Measurements from ENCODE around the gene LPAR3.
A peak's percentile ranks its signal among the peaks of the same experiment; 100 is the strongest.

Gene LPAR3, protein sequence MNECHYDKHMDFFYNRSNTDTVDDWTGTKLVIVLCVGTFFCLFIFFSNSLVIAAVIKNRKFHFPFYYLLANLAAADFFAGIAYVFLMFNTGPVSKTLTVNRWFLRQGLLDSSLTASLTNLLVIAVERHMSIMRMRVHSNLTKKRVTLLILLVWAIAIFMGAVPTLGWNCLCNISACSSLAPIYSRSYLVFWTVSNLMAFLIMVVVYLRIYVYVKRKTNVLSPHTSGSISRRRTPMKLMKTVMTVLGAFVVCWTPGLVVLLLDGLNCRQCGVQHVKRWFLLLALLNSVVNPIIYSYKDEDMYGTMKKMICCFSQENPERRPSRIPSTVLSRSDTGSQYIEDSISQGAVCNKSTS

GRCh38 chr1:84892705-84893618, at the start of gene LPAR3:
TSS of gene LPAR3 (minus strand) at chr1:84893206. CDS start at chr1:84866120, 27,086 bp downstream.
- Mint-ChIP-seq H3K4me3 (peak within 1 kb of the TSS; percentile 79), H3K36me3 (peaks cover 2% of the 10 kb centered on the region), H3K27ac (no peak within 1 kb of the TSS), H3K4me1 (peaks cover 34% of the 10 kb centered on the region), H3K9me3 (no peaks in the 10 kb centered on the region), H3K27me3 (peaks cover 23% of the 10 kb centered on the region)

DNA sequence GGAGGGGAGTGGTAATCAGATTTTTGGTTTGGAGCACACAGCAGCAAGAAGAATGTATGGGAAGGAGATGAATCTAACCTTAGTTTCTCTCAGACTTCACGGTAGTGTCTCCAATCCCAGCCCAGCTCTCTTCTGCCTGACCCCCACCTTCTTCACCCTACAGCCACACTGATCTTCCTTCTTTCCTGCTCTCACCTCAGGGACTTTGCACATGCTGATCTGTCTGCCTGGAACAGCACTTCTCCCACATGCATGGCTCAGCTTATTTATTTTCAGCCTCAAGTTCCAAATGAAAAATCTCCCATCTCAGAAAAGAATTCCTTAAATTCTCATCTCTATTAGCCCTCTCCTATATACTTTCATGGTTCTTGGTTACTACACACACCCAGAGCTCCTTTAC, 48.8 kb upstream of the LPAR3 start:
- Mint-ChIP-seq H3K4me1 (peaks cover 16% of the 10 kb centered on the region), H3K4me3 (no peak overlapping the region), H3K27ac (no peak overlapping the region), H3K27me3 (no peaks in the 10 kb centered on the region), H3K9me3 (no peaks in the 10 kb centered on the region), H3K36me3 (no peaks in the 10 kb centered on the region)

- Mint-ChIP-seq H3K36me3 (no peaks in the 10 kb centered on the region), H3K27ac (no peak overlapping the region), H3K4me1 (peaks cover 14% of the 10 kb centered on the region)
Measured at GRCh38 chr1:84940481-84940880, 47.5 kb upstream of the LPAR3 start.

GRCh38 chr1:84939761-84940160, 46.8 kb upstream of the LPAR3 start:
- peaks cover 7% of the 10 kb centered on the region for H3K4me1 Mint-ChIP-seq
- no peak overlapping the region for H3K27ac Mint-ChIP-seq
- no peaks in the 10 kb centered on the region for H3K36me3 Mint-ChIP-seq
- no peak overlapping the region for H3K4me3 Mint-ChIP-seq
- no peaks in the 10 kb centered on the region for H3K9me3 Mint-ChIP-seq
- no peaks in the 10 kb centered on the region for H3K27me3 Mint-ChIP-seq

More at GRCh38 chr1:84940481-84940880, 47.5 kb upstream of the LPAR3 start:
- Mint-ChIP-seq H3K27me3 (no peaks in the 10 kb centered on the region), H3K9me3 (no peaks in the 10 kb centered on the region), H3K4me3 (no peak overlapping the region)

DNA sequence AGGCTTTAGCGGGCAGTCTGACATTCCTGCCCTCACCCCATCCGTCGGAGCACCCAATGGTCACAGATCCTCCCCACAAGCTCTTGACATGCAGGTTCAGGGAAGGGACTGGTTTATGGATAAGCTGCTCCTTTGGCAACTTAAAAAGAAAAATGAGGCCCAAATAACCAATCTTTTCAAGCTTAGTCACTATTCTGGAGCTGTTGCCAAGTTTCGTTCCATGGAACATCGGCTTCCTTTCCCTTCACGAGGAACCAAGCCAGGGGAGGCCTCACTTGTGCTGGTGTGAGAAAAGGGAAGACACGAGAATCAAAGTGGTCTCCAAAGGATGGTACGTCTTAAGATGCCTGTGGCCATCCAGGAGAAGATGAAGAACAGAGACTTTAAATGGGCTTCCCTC, 46.1 kb upstream of the LPAR3 start:
- Mint-ChIP-seq H3K4me3 (no peak overlapping the region), H3K36me3 (no peaks in the 10 kb centered on the region), H3K9me3 (no peaks in the 10 kb centered on the region), H3K4me1 (peaks cover 5% of the 10 kb centered on the region), H3K27me3 (no peaks in the 10 kb centered on the region), H3K27ac (no peak overlapping the region)

GRCh38 chr1:84936116-84936810, 43.3 kb upstream of the LPAR3 start:
- Mint-ChIP-seq H3K27ac (no peak overlapping the region), H3K4me1 (peaks cover 5% of the 10 kb centered on the region), H3K36me3 (no peaks in the 10 kb centered on the region), H3K27me3 (no peaks in the 10 kb centered on the region), H3K9me3 (no peaks in the 10 kb centered on the region), H3K4me3 (no peak overlapping the region)

DNA sequence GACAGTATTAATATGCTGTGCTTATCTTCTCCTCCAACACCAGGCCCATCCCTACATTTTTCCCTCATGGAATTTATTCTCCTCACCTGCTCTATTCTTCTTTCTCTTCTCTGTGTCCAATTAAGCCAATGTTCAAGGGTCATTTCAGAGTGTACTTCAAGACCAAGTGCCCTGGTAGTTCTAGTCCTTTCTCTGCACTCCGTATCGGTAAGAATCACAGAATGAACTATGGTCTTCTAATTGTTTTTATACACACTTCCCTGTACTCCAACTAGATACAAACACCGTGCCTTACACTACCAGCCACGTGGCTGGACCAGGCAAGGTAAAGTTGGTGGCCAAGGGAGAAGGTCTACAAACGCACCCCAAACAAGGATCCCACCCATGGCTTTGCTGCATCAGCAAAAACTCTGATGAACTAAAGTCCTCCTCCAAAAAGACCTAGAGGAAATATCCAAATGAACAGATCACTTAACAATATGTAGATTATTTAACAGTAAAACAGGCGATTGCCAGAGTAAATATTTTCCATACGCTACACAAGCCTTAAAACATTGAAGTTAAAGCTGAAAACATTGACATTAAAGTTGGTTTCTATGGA, 40.1 kb upstream of the LPAR3 start:
- H3K27me3 Mint-ChIP-seq, result no peaks in the 10 kb centered on the region
- H3K36me3 Mint-ChIP-seq, result no peaks in the 10 kb centered on the region
- H3K27ac Mint-ChIP-seq, result no peak overlapping the region
- peaks cover 24% of the 10 kb centered on the region for H3K4me1 Mint-ChIP-seq
- no peak overlapping the region for H3K4me3 Mint-ChIP-seq
- H3K9me3 Mint-ChIP-seq, result no peaks in the 10 kb centered on the region

- Mint-ChIP-seq H3K4me1 (peaks cover 19% of the 10 kb centered on the region), H3K4me3 (no peak overlapping the region), H3K36me3 (no peaks in the 10 kb centered on the region), H3K27me3 (no peaks in the 10 kb centered on the region), H3K9me3 (no peaks in the 10 kb centered on the region), H3K27ac (no peak overlapping the region)
Measured at GRCh38 chr1:84930831-84931230, 37.8 kb upstream of the LPAR3 start.

- H3K4me1 Mint-ChIP-seq, result peaks cover 19% of the 10 kb centered on the region
- H3K27me3 Mint-ChIP-seq, result no peaks in the 10 kb centered on the region
- H3K4me3 Mint-ChIP-seq, result peak overlapping the region; percentile 15
- H3K9me3 Mint-ChIP-seq, result no peaks in the 10 kb centered on the region
- H3K27ac Mint-ChIP-seq, result no peak overlapping the region
- no peaks in the 10 kb centered on the region for H3K36me3 Mint-ChIP-seq
Measured at GRCh38 chr1:84930329-84930728, 37.3 kb upstream of the LPAR3 start.

DNA sequence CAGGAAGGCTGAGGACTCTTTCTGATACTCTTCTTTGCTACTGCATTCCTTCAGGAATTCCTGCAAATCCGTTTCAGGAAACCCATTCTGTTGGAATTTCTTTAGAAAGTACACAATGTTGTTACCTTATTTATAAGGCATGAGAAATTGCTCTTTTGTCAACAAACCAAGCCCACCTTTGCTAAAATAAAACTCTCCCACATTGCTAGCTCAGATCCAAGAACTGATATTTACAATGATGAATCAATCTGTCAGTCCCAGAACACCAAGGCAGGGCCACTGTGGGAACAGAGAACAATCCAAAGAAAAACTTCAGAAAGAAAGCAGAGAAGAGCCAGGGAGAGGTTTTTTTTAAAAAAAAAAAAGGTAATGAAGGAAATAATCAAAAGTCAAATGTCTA, 36.6 kb upstream of the LPAR3 start:
- Mint-ChIP-seq H3K27ac (no peak overlapping the region), H3K36me3 (no peaks in the 10 kb centered on the region), H3K4me3 (no peak overlapping the region), H3K27me3 (no peaks in the 10 kb centered on the region), H3K9me3 (no peaks in the 10 kb centered on the region), H3K4me1 (peaks cover 19% of the 10 kb centered on the region)

GRCh38 chr1:84928979-84929378, 36.0 kb upstream of the LPAR3 start:
- Mint-ChIP-seq H3K27me3 (no peaks in the 10 kb centered on the region), H3K27ac (no peak overlapping the region), H3K4me3 (no peak overlapping the region), H3K36me3 (no peaks in the 10 kb centered on the region), H3K4me1 (peaks cover 19% of the 10 kb centered on the region), H3K9me3 (no peaks in the 10 kb centered on the region)

DNA sequence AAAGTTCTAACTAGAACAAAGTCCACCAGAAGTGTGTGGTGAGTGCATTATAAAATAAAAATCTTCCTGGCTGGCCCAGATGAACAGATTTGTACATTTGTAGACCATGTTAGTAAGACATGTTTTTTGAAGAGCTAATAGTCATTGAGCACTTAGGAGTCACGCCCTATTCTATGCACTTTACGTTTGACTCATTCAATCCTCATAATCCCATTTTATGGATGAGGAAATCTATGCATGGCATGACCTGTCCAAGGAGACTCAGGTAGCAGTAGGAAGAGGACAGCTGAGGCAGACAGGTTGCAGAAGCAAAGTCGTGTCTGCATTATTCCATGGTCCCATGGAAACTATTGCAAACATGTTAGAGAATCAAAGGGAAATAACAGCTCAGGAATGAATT, 30.3 kb upstream of the LPAR3 start:
- no peaks in the 10 kb centered on the region for H3K9me3 Mint-ChIP-seq
- no peaks in the 10 kb centered on the region for H3K36me3 Mint-ChIP-seq
- H3K27ac Mint-ChIP-seq, result no peak overlapping the region
- H3K27me3 Mint-ChIP-seq, result no peaks in the 10 kb centered on the region
- no peaks in the 10 kb centered on the region for H3K4me1 Mint-ChIP-seq
- H3K4me3 Mint-ChIP-seq, result no peak overlapping the region

DNA sequence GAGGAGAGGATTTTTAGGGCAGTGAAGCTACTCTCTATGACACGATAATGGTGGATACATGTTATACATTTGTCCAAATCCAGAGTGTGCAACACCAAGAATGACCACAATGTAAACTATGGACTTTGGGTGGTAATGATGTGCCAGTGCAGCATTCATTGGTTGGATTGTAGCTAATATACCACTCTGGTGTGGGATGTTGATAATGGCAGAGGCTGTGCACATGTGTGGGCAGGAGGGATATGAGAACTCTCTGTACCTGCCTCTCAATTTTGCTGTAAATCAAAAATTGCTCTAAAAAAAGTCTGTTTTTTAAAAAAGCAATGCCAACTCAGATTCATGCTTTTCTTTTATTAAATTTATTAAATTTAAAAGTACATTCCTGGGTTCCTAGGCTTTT, 27.2 kb upstream of the LPAR3 start:
- no peak overlapping the region for H3K4me3 Mint-ChIP-seq
- no peaks in the 10 kb centered on the region for H3K27me3 Mint-ChIP-seq
- no peaks in the 10 kb centered on the region for H3K9me3 Mint-ChIP-seq
- H3K36me3 Mint-ChIP-seq, result no peaks in the 10 kb centered on the region
- H3K4me1 Mint-ChIP-seq, result no peaks in the 10 kb centered on the region
- H3K27ac Mint-ChIP-seq, result no peak overlapping the region

DNA sequence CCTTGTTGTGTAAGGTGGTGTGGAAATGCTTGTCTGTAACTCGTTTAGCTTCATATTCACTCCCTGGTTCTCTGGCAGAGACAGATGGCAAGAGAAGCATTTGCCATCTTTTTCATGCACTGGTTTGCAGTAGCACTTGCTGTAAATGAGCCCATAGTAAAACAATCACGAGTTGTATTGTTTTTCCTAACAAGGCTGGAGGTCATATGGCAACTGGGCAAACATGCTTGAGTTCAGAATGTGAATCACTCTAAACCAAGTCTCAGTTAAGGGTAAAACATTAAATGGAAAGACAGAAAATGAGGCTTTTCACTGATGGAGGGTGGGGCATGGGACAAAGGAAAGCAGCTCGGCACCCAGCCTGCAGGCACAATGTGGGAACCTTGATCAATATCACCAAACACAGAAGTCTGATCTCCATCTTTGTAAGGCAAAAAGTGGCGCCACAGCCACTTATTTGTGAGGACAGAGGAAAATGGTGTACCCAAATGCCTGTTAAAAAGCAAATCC, 26.5 kb upstream of the LPAR3 start:
- H3K36me3 Mint-ChIP-seq, result no peaks in the 10 kb centered on the region
- no peaks in the 10 kb centered on the region for H3K27me3 Mint-ChIP-seq
- no peaks in the 10 kb centered on the region for H3K9me3 Mint-ChIP-seq
- no peaks in the 10 kb centered on the region for H3K4me1 Mint-ChIP-seq
- H3K27ac Mint-ChIP-seq, result no peak overlapping the region
- no peak overlapping the region for H3K4me3 Mint-ChIP-seq

GRCh38 chr1:84918726-84919336, 25.8 kb upstream of the LPAR3 start:
- Mint-ChIP-seq H3K9me3 (no peaks in the 10 kb centered on the region), H3K27ac (no peak overlapping the region), H3K4me1 (no peaks in the 10 kb centered on the region), H3K36me3 (no peaks in the 10 kb centered on the region), H3K4me3 (no peak overlapping the region), H3K27me3 (no peaks in the 10 kb centered on the region)

Data from activated naive CD4-positive, alpha-beta T cell treated with anti-CD3 and anti-CD28 coated beads, Interleukin-2, amount 50 U/mL, for 24 hours (primary cell).